Limb (tissue), 2 donors: Measurements from ENCODE around the gene CYP2S1.
"Not testable (repeated sequence)": the region's sequence is repeated elsewhere in the genome, so short reads cannot be mapped to it uniquely, and the experiment has no call there.

ENCODE experiments used
- DNase-seq, 2 donors: peaks; one replicate each; pipeline ENCODE4 v3.0.0-alpha.2; 2016; ENCODE audit errors: extremely low spot score in 2 of 2

CYP2S1 gene

DNA sequence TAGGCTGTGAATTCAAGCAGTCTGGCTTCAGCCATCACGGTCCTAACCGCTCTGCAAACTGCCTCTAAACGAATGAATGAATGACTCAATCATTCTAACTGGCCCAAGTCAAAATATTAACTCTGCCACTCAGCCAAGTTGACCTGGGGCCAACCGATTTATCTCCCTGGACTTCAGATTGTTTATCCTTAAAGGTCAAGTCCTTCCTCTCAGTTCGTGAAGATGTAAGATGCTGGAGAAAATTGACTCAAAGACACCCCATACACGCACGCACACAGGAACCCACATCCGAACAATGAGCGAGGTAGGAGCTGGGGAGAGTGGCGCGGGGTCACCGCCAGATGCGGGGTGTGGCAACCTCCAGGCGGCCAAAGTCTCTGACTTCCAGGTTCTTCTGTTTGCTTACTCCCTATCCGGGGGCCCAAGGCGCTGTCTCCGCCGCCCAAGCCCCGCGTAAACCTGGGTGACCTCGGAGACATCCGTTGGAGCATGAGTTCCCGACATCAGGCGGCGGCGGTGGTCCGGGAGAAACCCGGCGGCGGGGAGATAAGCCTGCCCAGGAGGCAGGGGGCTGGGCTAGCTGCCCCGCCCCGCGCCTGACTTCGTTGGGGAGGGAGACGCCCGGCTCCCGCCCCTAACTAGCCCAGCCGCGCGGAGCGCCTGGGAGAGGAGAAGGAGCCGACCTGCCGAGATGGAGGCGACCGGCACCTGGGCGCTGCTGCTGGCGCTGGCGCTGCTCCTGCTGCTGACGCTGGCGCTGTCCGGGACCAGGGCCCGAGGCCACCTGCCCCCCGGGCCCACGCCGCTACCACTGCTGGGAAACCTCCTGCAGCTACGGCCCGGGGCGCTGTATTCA lies at the start of gene CYP2S1:
CYP2S1 (plus strand) TSS at position 646 of the 856 bp plus-strand sequence; CDS start at position 692, 46 bp downstream.
- DNase-seq = no peak

GRCh38 chr19:41144403-41144802 lies 48.6 kb upstream of the CYP2S1 start:
- peak; percentile 22 to 68 for DNase-seq

GRCh38 chr19:41149831-41150230 lies 43.2 kb upstream of the CYP2S1 start:
- DNase-seq = no peak

GRCh38 chr19:41150986-41151385 lies 42.0 kb upstream of the CYP2S1 start:
- DNase-seq = not testable (repeated sequence)

GRCh38 chr19:41154060-41154459 lies 39.0 kb upstream of the CYP2S1 start:
- no peak for DNase-seq

- no peak for DNase-seq
These were observed 36.8 kb upstream of the CYP2S1 start for GRCh38 chr19:41156207-41156606.

DNA sequence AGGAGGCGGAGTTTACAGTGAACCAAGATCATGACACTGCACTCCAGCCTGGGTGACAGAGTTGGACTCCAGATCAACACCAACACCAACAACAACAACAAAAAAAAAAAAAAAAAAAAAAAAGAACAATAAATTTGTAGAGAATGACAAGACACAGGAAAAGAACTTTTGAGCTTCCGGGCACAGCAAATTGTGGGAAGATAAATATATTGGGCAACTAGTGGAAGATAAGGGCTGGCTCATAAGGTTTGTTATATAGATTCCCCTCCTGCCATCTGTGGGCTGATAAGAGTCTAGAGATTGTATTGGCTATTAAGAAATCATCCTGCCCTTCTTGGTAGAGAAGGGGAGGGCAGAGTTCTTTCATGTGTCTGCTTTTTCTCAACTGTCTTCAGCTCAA lies 33.1 kb upstream of the CYP2S1 start:
- DNase-seq = no peak

DNA sequence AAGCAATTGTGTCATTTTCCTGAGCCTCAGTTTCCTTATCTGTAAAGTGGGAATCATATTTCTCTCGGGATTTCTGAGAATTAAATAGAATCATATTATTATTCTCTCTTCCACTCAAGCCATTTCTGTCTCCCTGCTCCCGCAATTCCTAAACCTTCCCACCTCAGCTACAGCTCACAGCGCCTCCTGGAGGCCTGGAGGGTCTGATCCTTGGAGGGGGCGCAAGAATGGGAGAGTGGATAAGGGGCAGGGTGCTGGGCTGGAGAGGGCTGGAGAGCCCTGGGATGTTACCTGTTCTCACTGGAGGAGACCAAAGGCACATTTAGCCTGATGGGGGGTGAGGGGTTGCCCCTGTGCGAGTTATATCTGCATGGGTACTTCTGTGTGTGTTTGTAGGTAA lies 31.1 kb upstream of the CYP2S1 start:
- DNase-seq = no peak

GRCh38 chr19:41166944-41167804 lies 25.8 kb upstream of the CYP2S1 start:
- no peak for DNase-seq

GRCh38 chr19:41172297-41173164 lies 20.5 kb upstream of the CYP2S1 start:
- DNase-seq = no peak

- no peak for DNase-seq
These were observed 18.6 kb upstream of the CYP2S1 start for GRCh38 chr19:41174297-41174928.

DNA sequence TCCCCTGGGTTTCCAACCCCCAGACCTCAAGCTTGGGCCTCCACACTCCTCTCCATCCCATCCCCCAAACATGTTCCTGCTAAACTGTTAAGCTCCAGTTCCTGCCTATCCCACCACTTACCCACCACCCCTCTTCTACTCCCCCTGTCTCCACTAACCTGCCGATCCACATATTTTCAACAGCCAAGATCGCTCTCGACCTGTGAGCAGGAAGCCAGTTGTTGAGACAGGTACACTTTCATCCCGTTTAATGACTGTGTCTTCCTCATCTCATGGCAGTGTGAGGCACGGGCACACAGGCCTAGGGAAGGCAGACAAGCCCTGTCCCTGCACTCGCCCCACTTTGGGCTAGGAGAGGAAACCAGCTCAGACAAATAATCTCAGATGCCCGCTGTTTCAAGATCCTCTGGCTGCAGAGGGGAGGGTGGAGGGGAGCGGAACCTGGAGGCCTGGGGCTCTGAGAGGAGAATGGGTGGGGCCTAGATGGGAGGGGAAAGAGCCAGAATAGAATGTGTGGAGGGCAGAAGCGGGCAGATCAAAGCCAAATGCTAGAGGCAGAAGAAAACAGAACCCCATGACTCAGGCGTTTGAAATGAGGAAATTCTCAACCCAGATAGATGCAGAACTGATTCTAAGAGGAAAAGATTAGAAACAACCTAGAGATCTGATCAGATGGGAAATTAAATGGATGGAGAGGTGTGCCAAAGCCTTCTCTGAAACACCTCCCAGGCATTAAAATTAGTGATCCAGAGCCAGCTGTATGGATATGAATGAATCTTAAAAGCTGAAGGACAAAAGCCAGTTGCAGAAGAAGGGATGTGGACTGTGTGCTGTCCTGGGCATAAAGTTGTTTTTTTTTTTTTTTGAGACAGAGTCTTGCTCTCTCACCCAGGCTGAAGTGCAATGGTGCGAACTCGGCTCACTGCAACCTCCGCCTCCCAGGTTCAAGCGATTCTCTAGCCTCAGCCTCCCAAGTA lies 16.9 kb upstream of the CYP2S1 start:
- peak in 1 of 2 donors; percentile 44 for DNase-seq

GRCh38 chr19:41180173-41180572 lies 12.8 kb upstream of the CYP2S1 start:
- not testable (repeated sequence) for DNase-seq

DNA sequence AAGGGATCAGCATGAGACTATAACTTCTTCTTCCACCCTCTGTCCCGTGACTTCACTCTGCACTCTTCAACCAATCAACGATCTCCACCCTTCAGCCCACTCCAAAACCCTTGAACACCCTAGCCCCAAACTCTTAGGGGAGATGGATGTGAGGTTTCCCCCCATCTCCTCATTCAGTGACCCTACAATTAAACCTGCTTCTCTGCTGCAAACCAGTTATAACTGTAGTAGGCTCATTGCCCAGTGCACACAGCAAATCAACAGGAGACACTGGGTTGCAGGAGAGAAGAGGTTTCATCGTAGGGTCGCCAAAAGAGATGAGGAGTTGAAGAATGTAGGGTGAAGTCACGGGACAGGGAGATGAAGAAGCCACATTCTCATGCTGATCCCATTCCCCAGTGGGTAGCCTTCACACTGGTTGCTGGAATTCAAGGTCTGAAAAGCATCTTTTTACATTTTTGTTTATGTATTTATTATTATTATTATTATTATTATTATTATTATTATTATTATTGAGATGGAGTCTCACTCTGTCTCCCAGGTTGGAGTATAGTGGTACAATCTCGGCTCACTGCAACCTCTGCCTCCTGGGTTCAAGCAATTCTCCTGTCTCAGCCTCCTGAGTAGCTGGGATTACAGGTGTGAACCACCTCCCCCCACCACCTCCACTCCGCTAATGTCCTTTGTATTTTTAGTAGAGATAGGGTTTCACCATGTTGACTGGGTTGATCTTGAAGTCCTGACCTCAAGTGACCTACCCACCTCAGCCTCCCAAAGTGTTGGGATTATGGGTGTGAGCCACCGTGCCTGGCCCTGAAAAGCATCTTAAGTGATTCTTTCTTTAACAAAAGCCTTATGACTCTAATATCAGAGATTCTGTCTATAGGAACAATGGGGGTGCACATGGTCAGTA lies 5.8 kb upstream of the CYP2S1 start:
- DNase-seq = no peak

DNA sequence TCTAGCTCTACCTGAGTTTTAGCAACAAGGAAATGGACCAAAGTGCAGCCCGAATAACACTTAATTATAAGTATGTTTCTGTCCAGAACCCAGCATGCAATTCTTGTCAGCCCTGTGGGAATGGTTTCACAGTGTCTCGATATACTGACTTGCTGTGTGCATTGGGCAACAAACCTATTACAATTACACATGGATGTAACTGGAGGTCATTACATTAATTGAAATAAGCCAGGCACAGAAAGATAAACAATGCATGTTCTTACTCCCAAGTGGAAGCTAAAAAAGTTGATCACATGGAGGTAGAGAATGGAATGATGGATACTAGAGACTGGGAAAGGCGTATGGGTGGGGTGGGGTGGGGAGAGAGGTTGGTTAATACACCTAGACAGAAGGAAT lies 5.1 kb upstream of the CYP2S1 start:
- no peak for DNase-seq

- no peak for DNase-seq
These were observed 3.5 kb upstream of the CYP2S1 start for GRCh38 chr19:41189425-41190065.

- DNase-seq = no peak
These were observed 574 bp downstream of the CYP2S1 start for GRCh38 chr19:41193430-41194156.

DNA sequence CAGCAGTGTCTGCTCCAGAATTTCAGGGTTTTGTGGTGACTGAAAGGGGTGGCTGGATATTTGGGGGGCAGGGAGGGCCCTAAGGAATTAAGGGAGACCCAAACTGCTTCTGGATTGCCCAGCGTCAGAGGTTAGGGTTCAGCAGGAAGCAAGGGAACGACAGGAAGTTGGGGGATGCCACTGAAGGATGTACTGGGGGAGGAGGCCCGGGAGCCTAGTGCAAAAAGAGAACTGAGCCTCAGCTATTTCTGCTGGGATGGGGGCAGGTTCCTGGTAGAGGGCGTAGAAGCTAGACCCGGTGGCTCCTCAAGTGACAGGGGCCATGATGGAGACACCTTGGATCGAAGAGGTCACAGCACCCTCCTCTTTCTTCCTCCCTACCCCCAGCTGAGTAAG lies 1.1 kb downstream of the CYP2S1 start:
- no peak for DNase-seq
